ENCODE measurements around the gene SNX9.

GRCh38 chr6:157988700-157989063 is 165.6 kb downstream of the SNX9 start:
- no peak for TF ChIP-seq SMC3 (IDR thresholded peaks at IDR 0.05)
- no peak for TF ChIP-seq EP300 (IDR thresholded peaks at IDR 0.05)
- TF ChIP-seq PBX3 (IDR thresholded peaks at IDR 0.05) = no peak
- TF ChIP-seq CTCF (IDR thresholded peaks at IDR 0.05) = no peak
- no peak for TF ChIP-seq POLR2A (IDR thresholded peaks at IDR 0.05; ENCODE audit: low read length)
- no peak for TF ChIP-seq RCOR1 (IDR thresholded peaks at IDR 0.05; ENCODE audit: low read depth, low read length)
- TF ChIP-seq MAX (IDR thresholded peaks at IDR 0.05) = no peak
- TF ChIP-seq BCL3 (IDR thresholded peaks at IDR 0.05) = no peak
- no peak for TF ChIP-seq CHD2 (IDR thresholded peaks at IDR 0.05; ENCODE audit: low read length, partially characterized antibody)
- no peak for TF ChIP-seq HOXA7 (CRISPR knock-in tag; IDR thresholded peaks at IDR 0.05)
- no peak for TF ChIP-seq PHF8 (IDR thresholded peaks at IDR 0.05; ENCODE audit: borderline replicate concordance, low read depth)
- no peak for TF ChIP-seq REST (IDR thresholded peaks at IDR 0.05)

All from A549 (cell line).